ENCODE measurements around the gene MYOCOS.

DNA sequence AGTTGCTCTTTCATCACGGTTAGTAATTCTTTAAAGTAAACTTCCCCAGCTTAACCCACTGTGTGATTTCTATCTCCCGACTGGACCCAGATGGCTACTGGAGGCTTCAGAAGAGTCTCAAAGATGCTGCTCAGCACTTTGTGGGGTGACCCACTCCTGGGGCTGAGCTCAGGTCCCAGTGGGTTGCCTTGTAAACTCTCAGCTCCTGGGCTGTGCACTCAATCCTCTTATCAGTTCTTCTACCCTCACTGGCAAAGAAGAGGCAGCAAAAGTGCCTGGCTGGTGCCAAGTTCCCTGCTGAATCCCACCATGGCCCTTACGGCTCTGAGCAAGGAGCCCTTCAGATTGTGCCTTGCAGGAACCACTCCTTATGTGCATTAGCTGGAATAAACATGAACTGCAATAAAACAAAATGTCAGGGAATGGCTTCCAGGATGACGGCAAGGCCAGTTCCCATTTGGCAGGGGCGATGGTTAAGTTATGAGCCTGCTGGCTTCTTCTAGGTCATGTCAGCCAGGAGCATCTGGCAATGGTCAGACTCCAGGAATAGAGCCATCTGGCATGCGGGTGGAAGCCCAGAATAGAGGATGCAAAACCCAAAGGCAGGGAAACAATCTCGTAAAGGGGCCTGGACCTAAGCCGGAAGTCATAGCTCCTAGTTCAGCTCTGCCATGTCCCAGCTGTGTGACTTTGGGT lies 23.7 kb downstream of the MYOCOS start:
- TF ChIP-seq CTCF (IDR thresholded peaks at IDR 0.05 in 2 of 3, conservative IDR thresholded peaks at IDR 0.05 in 1 of 3; ENCODE audit: insufficient read depth in 2 of 3, low read depth in 1 of 3, low read length in 3 of 3) (no peak), ZBTB17 (CRISPR knock-in tag; IDR thresholded peaks at IDR 0.05) (no peak), POLR2A (conservative IDR thresholded peaks at IDR 0.05) (no peak), SREBF2 (CRISPR knock-in tag; IDR thresholded peaks at IDR 0.05) (no peak), SP1 (CRISPR knock-in tag; IDR thresholded peaks at IDR 0.05) (no peak), ZKSCAN1 (IDR thresholded peaks at IDR 0.05; ENCODE audit: low read depth, low read length) (no peak)
- TF ChIP-seq, protein P1, sequence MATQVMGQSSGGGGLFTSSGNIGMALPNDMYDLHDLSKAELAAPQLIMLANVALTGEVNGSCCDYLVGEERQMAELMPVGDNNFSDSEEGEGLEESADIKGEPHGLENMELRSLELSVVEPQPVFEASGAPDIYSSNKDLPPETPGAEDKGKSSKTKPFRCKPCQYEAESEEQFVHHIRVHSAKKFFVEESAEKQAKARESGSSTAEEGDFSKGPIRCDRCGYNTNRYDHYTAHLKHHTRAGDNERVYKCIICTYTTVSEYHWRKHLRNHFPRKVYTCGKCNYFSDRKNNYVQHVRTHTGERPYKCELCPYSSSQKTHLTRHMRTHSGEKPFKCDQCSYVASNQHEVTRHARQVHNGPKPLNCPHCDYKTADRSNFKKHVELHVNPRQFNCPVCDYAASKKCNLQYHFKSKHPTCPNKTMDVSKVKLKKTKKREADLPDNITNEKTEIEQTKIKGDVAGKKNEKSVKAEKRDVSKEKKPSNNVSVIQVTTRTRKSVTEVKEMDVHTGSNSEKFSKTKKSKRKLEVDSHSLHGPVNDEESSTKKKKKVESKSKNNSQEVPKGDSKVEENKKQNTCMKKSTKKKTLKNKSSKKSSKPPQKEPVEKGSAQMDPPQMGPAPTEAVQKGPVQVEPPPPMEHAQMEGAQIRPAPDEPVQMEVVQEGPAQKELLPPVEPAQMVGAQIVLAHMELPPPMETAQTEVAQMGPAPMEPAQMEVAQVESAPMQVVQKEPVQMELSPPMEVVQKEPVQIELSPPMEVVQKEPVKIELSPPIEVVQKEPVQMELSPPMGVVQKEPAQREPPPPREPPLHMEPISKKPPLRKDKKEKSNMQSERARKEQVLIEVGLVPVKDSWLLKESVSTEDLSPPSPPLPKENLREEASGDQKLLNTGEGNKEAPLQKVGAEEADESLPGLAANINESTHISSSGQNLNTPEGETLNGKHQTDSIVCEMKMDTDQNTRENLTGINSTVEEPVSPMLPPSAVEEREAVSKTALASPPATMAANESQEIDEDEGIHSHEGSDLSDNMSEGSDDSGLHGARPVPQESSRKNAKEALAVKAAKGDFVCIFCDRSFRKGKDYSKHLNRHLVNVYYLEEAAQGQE (IDR thresholded peaks at IDR 0.05; ENCODE audit: borderline replicate concordance) = no peak
- TF ChIP-seq, protein P1 (CRISPR knock-in tag; IDR thresholded peaks at IDR 0.05; ENCODE audit: low read depth) = no peak
